ENCODE data around the gene PIGT. TPM values are rescaled to one million over a fixed set of nuclear protein-coding genes. Genes with fewer than 3 reads are reported as not detected.

The PIGT gene
- total RNA-seq, 2 donors from 2014 or later: 83.3 to 90.1 TPM

- DNase-seq: no peak
- H3K9ac ChIP-seq (ENCODE audit: extremely low read depth, low read length, poor library complexity, severe bottlenecking): no peak overlapping the region
- no peaks in the 10 kb centered on the region for H3K27me3 ChIP-seq (ENCODE audit: control insufficient read depth, insufficient read depth, low read length, poor library complexity, severe bottlenecking)
- H3K4me3 ChIP-seq (ENCODE audit: low read length): no peak overlapping the region
- 92 to 96% methylated on average over 15 to 17 of the region's 17 CpGs for WGBS, 2 experiments (ENCODE audit: insufficient coverage in 1 of 2, insufficient read length in 1 of 2)
- TF ChIP-seq CTCF (conservative IDR thresholded peaks at IDR 0.05): no peak
- H3K4me1 ChIP-seq (ENCODE audit: control insufficient read depth, insufficient read depth, low read length): no peaks in the 10 kb centered on the region
- Mint-ChIP-seq H3K4me1 (peaks cover 6% of the 10 kb centered on the region), H3K36me3 (ENCODE audit: low read depth) (peaks cover 40% of the 10 kb centered on the region), H3K4me3 (no peak overlapping the region), H3K27me3 (ENCODE audit: insufficient read depth) (no peaks in the 10 kb centered on the region), H3K9me3 (no peaks in the 10 kb centered on the region), H3K27ac (no peak overlapping the region)
- H3K36me3 ChIP-seq (ENCODE audit: control insufficient read depth, insufficient read depth, low read length): peaks cover 51% of the 10 kb centered on the region
- H3K9me3 ChIP-seq (ENCODE audit: control insufficient read depth, low read length): no peaks in the 10 kb centered on the region
- H3K27ac ChIP-seq (ENCODE audit: low read depth, low read length): no peak overlapping the region
These were observed 9.6 kb downstream of the PIGT start for GRCh38 chr20:45425561-45425960.

GRCh38 chr20:45426320-45427016, 10.5 kb downstream of the PIGT start:
- peaks cover 42% of the 10 kb centered on the region for H3K36me3 ChIP-seq (ENCODE audit: control insufficient read depth, insufficient read depth, low read length)
- H3K27me3 ChIP-seq (ENCODE audit: control insufficient read depth, insufficient read depth, low read length, poor library complexity, severe bottlenecking): no peaks in the 10 kb centered on the region
- Mint-ChIP-seq H3K9me3 (no peaks in the 10 kb centered on the region), H3K27me3 (ENCODE audit: insufficient read depth) (no peaks in the 10 kb centered on the region), H3K4me1 (peaks cover 6% of the 10 kb centered on the region), H3K36me3 (ENCODE audit: low read depth) (peaks cover 33% of the 10 kb centered on the region), H3K27ac (no peak overlapping the region), H3K4me3 (no peak overlapping the region)
- no peak overlapping the region for H3K9ac ChIP-seq (ENCODE audit: extremely low read depth, low read length, poor library complexity, severe bottlenecking)
- H3K27ac ChIP-seq (ENCODE audit: low read depth, low read length): no peak overlapping the region
- no peak overlapping the region for H3K4me3 ChIP-seq (ENCODE audit: low read length)
- no peak for TF ChIP-seq CTCF (conservative IDR thresholded peaks at IDR 0.05)
- no peaks in the 10 kb centered on the region for H3K9me3 ChIP-seq (ENCODE audit: control insufficient read depth, low read length)
- no peaks in the 10 kb centered on the region for H3K4me1 ChIP-seq (ENCODE audit: control insufficient read depth, insufficient read depth, low read length)
- no peak for DNase-seq
- WGBS, 2 experiments (ENCODE audit: insufficient coverage in 1 of 2, insufficient read length in 1 of 2): 86 to 100% methylated on average over 3 to 5 of the region's 5 CpGs

- H3K9ac ChIP-seq (ENCODE audit: extremely low read depth, low read length, poor library complexity, severe bottlenecking): no peak overlapping the region
- peak; percentile 45 for TF ChIP-seq CTCF (conservative IDR thresholded peaks at IDR 0.05)
- H3K27me3 ChIP-seq (ENCODE audit: control insufficient read depth, insufficient read depth, low read length, poor library complexity, severe bottlenecking): no peaks in the 10 kb centered on the region
- Mint-ChIP-seq H3K27ac (no peak overlapping the region), H3K9me3 (no peaks in the 10 kb centered on the region), H3K27me3 (ENCODE audit: insufficient read depth) (no peaks in the 10 kb centered on the region), H3K4me1 (peaks cover 6% of the 10 kb centered on the region), H3K4me3 (no peak overlapping the region), H3K36me3 (ENCODE audit: low read depth) (peaks cover 30% of the 10 kb centered on the region)
- 90 to 93% methylated on average over 11 to 14 of the region's 14 CpGs for WGBS, 2 experiments (ENCODE audit: insufficient coverage in 1 of 2, insufficient read length in 1 of 2)
- peaks cover 33% of the 10 kb centered on the region for H3K36me3 ChIP-seq (ENCODE audit: control insufficient read depth, insufficient read depth, low read length)
- no peak for DNase-seq
- H3K4me3 ChIP-seq (ENCODE audit: low read length): no peak overlapping the region
- H3K4me1 ChIP-seq (ENCODE audit: control insufficient read depth, insufficient read depth, low read length): no peaks in the 10 kb centered on the region
- H3K27ac ChIP-seq (ENCODE audit: low read depth, low read length): no peak overlapping the region
- no peaks in the 10 kb centered on the region for H3K9me3 ChIP-seq (ENCODE audit: control insufficient read depth, low read length)
These were observed 11.6 kb downstream of the PIGT start for GRCh38 chr20:45427236-45428149.

Data from endodermal cell (in vitro differentiated cells).